Stimulated activated CD4-positive, alpha-beta T cell treated with anti-CD3 and anti-CD28 coated beads, Interleukin-4, amount 100 ng/mL, for 48 hours (primary cell): ENCODE measurements around the gene ZIC4.

Experiments
- DNase-seq, 2 donors: peaks; one replicate each; pipeline ENCODE4 v3.0.0-alpha.2; 2020; ENCODE audit warnings: low read depth in 2 of 2

Gene ZIC4

DNA sequence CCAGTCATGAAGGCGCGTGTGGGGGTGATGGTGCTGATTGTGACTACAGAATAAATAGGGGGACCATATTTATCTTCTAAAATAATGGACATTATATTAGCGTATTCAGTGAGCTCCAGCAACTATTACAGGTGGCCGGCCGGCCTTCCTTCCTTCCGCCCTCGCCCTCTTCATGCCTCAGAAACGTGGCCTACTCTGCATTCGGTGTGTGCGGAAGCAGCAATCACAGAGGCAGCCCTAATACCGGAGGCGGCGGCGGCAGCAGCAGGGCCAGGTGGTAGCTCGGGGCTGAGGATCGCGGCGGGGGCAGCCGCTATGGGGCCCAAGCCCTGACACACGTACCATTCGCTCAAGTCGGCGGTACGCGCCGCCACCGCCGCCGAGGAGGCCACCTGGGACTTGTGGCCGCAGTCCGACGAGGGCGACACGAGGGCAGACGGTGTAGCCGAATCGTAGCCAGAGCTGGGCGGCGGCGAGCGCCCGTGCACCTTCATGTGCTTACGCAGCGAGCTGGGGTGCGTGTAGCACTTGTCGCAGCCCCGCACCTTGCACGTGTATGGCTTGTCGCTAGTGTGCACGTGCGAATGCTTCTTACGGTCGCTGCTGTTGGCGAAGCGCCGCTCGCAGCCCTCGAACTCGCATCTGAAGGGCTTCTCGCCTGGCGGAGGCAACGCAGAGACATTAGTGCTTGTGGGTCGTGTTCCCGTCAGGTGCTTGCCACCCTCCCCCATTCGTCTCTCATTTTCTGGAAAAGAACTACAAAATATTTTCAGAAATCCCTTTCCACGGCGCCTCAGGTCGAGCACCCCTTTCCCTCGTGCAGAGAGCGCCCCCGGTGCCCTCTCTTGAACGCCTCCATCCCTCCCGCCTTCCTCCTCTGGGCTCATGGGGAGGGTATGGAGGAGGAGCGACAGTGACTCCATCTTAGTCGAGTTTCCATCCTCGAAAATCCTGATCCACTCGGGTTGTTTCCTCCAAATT is 15.5 kb downstream of the ZIC4 start:
- no peak for DNase-seq

DNA sequence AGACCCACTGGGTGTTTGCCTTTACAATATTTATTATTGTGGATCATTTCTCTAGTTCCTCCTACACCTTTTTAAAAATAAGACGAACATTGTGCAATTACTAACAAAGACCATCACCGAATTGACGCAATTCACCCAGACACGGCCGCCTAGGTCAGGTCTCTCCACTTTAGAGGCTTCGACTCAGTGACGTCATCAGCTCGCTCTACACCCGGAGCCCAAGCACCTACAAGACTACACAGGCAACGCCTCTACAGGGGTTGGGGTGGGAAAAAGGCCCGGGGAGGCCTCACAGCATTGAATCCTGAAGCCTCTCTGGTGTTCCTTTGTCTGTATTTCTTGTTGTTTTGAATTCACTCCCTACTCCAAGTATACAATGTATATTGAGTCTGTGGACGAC is 16.6 kb downstream of the ZIC4 start:
- DNase-seq: no peak

DNA sequence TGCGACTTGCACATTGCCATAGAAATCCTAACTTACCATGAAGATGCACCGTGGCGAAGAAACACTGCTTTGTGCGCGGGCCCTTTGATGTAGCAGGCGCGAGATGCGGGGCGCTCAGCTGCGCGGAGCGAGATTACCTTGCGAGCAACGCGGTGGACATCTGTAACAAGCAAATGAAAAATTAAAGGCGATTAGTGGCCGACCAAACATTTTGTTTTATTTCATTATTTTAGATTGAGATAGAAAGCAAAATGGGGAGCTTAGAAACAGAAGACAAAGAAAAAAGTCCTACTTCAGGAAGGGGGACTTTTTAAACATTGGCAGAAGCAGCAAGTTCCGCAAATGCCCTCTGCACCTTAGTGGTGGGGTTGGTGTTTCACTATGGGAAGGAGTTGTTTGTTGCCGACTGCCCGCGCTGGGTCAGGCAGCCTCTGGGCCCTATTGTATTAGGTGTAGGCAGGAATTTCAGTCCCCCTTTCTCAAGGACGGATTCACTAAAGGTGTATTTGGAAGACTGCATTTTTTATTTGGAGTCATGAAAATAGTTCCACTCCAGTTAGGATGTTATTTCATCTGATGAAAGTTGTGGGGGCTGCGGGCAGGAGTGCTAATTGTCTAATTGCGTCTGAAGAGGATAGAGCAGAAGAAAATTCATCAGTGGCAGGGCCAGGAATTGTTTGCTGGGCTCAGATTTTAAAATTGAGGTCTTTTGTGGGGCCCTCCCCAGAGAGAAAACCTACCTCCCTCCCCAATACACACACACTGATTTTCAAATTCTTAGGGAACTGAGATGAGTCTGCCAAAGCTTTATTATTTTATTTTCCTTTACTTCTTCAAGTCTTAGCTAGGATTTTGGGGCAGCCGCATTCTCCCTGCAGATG is 17.4 kb downstream of the ZIC4 start:
- no peak for DNase-seq

DNA sequence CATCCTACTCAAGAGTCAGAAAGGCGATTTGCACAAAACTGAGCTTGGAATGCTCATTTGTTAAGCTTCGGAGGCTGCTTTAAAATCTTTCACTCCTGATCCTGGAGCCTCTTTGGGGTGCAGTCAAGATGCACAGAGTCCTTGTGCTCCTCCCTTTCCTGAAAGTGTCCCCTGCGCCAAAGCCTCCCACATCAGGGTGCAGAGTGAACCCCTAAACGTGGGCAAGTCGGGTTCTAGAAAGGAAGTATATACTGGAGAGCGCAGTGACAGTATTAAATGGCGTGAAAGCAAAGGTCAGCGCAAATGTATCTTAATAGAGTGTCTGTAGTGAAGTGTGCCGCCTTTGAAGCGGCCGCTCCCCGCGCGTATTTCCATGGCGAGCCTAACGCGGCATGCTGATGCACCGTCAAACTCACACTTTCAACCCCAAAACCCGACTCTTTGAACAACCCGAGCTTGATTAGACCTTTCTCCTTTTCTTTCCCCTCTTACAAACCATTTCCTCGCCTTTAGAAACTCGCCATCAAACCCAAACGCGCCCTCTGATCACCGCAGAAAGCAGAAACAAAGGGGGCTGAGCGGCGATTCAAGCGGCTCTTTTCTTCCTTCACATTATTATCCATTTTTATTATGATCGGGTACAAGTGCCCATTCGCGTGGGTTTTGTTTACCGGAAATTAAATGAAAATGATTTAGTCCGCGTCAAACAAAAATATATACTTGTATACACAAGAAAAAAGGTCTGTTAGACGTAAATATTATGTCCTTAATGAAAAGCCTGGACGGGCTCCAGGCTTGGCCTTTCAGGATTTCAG is 18.3 kb downstream of the ZIC4 start:
- DNase-seq: no peak

DNA sequence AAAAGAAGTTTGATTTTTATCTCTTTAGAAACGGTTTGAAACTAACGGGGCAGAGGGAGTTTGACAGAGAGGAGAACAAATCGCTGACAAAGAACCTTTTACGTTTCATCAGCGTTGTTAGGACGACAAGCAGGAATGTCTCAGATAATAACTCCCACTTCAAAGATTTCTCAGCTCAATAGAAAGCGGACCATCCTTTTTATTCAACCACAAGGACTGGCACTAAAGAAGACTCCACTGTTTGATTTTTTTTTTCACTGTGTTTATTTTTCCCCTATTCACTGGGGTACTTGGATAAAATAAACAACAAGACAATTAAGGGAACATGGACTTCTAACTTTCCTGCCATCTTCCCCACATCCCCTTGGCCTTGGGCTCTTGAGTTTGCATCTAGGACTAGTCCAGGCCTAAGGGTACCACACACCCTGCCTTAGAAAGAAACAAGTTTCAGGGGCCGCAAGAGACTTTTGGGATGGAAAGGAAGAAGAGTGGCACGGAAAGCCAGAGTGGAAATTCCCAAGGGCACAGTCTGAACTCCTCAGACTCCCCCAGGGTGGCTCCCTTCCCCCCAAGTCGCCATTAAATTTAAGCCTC is 19.0 kb downstream of the ZIC4 start:
- no peak for DNase-seq

DNA sequence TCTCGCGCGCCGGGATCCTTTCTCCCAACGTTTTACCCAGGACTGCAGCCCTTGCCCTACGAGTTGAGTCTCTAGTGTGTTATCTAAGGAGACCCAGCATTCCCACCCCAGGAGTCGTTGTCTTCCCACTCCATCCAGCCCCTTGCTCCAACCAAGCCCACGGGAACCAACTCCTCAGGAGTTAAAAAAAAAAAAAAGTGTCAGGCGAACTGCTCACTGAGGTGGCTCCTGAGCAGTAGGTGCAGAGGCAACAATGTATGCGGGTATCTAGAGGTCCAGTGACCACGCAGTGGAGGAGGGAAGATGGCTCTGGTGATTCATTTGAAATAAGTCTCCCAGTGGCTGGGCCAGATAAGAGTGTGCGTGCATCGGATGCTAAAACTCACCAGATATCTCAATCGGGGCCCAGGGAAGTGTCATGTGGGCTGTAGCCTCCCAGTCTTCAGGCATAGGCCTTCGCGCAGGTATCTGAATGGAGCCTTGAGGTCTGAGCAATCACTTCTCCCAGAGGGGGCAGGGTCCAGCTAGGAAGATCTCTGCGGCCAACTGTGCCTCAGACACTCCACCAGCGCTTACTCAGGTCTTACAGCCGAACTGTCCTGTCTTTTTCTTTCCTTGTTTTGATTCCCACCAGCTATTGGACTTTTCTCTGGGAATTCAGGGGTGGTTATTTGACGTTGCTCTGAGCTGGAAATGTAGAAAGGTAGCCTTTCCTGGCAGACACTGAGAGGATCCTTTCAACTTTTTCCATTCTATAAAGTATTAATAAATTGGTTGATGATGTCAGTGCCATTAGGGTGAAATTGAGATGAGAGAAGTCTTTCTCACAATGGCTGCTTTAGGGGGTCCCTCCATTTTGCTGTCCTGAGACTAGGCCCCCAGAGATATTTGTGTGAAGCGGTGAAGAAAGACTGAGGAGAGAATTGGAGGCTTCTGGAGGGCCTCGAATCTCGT is 21.0 kb downstream of the ZIC4 start:
- DNase-seq: no peak

DNA sequence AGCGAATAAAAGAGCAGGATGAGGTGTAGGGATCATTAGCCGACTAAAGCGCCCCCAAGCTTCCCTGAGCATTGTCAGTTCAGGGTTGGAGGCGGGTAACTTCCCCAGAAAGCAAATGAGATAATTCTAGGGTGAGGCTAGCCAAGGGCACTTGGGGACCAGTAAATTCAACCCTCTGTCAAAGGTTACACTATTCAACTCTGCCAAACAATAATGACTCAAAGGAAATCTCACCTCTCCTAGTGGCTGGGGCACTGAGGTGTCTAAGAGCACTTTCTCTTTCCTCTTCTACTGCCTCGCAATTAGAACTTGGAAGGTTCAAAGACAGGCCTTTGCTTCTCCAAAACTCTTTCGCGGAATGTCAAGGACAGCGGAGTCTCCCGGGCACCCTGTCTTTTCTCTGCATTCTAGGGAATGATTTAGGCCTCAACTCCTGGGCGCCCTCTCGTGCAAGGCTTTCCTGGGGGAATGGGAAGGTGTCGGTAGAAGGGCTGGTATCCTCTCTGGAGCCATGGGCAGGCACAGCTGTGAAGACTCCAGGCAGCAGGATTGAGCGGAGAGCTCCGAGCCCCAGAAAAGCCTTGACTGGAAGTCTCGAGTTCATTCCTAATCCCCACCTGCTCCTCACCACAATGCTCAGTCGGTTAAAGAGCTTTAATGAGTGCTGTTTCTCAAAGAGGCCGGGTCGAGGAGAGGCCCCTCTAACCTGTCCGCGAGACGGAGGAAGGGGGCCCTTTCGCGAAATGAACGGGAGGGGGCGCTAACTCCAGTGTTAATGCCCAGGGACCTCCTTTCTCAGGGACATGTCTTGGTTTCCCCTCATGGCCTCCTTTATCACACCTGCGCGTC is 21.9 kb downstream of the ZIC4 start:
- no peak for DNase-seq

DNA sequence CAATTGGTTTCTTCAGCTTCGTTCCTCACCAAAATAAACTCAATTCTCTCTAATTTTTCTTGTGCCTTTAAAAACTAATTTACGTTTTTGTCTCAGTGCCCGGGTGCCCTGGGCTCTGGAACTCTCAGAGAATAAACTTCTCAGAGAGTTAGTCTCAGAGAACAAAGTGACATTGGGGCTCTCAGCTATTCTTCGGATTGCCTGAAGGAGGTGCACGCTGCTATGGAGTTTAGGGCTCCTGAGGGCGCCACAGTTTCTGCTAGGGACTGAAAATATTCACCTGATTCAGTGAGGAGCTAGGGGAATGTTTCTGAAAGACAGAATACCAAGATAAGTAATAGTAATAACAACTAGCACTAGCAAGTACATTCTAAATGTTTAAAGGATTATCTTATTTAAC is 22.7 kb downstream of the ZIC4 start:
- no peak for DNase-seq

DNA sequence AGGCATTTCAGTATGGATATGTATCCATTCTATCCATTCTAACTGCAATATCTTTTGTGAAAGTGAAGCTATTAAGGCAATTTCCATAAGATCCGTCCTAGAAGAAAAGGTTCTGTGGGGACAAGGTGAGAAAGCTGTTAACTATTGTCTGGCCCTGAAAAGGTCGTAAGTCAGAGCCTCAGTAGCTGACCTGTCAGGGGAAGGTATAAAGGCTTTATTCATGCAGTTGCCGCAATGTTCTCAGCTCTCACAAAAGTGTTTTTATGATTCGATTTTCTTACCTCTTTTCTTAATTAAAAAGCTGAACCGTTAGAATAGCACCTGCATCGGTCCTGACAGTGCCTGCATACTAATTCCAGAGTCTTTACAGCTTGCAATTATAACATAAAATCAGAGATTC is 24.7 kb downstream of the ZIC4 start:
- no peak for DNase-seq

- DNase-seq: no peak
These were observed 25.4 kb downstream of the ZIC4 start for GRCh38 chr3:147380977-147381376.

DNA sequence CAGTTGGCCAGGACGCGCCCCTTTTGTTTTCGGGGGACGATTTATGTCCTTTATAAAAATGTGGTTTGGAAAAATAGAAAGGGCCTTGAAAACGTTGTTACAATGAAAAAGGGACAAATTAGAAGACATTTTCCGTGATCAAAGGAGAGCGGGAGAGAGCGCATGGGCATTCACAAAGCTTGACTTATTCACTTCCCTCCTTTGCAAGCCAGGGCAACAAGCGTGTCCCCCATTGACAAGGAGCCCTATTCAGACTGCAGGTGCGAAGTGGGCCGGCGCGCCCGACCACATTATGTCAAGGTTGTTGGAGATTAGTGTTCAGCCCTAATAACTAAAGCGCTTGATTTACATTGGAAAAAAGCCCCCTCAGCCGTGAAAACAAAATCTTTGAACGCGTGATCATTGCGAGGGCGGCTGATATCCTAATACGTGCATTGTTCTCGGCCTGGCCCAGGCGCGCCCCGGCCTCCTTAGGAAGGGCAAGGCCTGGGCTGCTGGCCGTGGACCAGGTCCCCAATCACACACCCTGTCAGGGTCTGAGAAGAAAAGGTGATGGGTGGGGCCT is 25.9 kb downstream of the ZIC4 start:
- DNase-seq: no peak

DNA sequence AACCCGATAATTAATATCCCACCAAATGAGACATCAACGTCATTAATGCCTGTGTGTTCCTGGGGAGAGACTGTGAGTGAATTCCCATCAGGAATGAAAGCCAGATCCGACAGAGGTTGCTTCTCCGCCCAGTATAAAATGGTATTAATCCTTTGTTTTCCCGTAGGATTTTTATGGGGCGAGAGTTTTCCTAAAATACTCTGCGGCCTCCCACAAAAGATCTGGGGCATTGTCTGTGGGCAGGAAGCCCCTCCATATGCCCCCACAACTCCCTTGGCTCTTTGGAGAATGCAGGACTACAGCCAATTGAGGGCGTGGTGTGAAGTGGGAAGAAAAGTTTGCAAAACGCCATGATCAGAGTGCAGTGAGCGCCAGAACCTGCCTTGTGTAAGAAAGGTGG is 26.7 kb downstream of the ZIC4 start:
- no peak for DNase-seq

DNA sequence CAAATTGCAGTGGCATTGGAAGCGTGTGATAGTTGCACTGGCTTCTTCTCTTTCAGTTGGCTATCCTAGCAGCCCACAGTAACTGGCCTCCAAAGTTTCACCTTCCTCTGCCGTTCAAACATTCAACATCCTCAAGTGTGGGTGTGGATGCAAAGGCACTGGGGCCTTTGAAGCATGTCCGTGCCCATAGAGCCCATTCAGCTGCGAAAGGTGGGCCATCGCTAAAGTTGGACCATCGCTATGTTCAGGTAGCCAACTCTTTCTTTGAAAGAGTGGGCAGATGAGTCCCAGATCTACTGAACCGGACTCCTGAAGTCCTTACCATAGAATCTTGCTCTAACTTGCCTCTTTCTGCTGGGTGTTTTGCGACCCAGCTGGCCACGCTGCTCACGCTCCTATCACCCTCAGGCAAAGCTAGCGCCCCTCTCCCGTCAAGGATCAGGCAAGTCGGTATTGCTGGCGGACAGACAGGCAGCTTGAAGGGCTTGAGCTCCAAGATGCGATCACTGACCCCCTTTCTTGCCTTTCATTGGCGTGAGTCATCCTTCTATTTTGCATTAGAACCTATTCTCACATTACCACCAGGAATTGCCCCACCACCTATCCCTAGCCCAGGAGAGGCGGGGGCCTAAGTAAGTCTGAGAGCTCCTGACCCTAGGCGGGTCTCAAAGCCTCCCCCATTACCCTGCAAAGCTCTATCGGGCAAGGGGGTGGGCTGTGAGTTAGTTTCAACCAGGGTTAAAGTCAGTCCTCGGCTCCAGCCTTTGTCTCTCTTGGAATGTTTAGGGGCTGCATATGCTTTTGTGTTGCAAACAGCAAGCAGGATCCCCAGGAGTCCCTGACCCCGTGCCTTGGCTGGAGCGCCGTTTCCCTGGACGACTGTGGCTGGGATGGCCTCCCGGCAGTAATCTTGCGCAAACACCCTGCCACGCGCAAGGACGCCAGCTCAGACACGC is 28.7 kb downstream of the ZIC4 start:
- no peak for DNase-seq

DNA sequence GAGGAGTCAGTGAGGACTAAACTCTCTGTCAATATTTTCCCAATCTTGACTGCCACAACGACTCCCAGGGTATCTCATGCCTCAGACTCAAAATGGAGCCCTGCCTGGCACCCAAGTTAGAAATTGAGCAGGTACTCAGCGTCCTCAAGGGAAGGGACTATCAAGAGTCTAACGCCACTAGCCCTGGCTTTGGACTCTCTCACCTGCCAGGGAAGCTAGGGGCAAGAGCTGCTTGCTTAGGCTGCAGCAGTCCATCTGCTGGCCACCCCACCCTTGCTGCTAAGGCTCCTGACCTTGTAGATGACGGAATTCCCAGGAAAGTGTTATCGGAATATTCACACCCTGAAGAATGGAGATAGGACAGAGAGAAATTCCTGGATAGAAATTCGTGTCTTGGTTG is 33.0 kb downstream of the ZIC4 start:
- DNase-seq: no peak

- DNase-seq: no peak
These were observed 33.8 kb downstream of the ZIC4 start for GRCh38 chr3:147372525-147373027.

DNA sequence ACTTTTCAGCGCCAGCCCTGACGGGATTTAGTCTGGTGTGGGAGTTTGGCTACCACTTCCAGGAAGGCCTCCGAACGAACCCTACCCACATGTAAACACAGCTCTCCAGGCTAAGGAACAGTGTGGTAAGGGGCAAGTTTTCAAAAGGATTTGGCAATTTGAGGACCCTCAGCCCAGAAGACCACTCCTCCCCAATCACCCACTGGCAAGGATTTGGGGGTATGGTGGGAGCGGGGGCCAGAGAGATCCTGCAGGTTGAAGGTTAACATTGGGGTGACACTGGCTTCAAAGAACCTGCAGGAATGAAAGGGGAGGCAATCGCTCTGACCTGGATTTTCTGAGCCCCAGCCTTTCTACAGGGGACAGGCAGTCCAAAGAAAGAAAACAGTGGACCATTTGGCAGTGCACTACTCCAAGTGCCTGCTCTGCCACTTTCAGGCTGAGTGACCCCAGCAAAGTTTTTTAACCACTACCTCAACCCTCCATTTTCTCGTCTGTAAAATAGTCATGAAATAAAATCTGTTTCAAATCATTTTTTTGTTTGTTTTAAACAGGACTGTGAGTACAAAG is 34.5 kb downstream of the ZIC4 start:
- DNase-seq: no peak

DNA sequence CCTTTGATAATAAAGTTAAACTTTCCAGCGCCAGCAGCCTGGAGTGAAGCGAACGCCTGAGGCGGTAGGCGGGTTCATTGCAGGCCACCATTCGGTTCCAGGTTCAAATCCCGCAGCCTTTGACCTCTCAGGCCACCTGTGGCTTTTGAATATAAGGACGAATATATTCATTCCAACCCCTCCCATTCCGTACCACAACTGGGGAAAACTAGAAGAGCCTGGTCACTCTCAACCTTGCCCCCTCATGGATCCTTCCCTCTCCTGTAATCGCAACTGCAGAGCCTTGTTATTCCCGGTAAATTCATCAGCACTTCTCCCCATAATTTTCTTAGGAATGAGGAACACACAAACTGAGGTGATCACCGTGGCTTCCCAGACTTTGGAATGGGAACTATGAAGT is 35.2 kb downstream of the ZIC4 start:
- DNase-seq: no peak
